Lower leg skin (tissue), 3 donors: ENCODE data around the gene CDC14A.

Source experiments
- POLR2A ChIP-seq, 2 donors: fragments of 450-650 bp; IDR thresholded peaks; one replicate each; pipeline ENCODE4 v1.6.1; 2016 to 2017; ENCODE audit warnings: antibody characterized with exemption in 2 of 2, mild to moderate bottlenecking in 1 of 2, moderate library complexity in 1 of 2
- TF ChIP-seq, protein P1 (sequence below), 3 donors: fragments of 450-650 bp; IDR thresholded peaks; one replicate each; pipeline ENCODE4 v1.5.1; 2016; ENCODE audit warnings: antibody characterized with exemption in 3 of 3, mild to moderate bottlenecking in 3 of 3, moderate library complexity in 2 of 3

- TF ChIP-seq, protein P1, sequence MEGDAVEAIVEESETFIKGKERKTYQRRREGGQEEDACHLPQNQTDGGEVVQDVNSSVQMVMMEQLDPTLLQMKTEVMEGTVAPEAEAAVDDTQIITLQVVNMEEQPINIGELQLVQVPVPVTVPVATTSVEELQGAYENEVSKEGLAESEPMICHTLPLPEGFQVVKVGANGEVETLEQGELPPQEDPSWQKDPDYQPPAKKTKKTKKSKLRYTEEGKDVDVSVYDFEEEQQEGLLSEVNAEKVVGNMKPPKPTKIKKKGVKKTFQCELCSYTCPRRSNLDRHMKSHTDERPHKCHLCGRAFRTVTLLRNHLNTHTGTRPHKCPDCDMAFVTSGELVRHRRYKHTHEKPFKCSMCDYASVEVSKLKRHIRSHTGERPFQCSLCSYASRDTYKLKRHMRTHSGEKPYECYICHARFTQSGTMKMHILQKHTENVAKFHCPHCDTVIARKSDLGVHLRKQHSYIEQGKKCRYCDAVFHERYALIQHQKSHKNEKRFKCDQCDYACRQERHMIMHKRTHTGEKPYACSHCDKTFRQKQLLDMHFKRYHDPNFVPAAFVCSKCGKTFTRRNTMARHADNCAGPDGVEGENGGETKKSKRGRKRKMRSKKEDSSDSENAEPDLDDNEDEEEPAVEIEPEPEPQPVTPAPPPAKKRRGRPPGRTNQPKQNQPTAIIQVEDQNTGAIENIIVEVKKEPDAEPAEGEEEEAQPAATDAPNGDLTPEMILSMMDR (IDR thresholded peaks at IDR 0.05), result no peak
- TF ChIP-seq POLR2A (IDR thresholded peaks at IDR 0.05), result no peak
Measured at GRCh38 chr1:100565937-100566699, 213.8 kb downstream of the CDC14A start.
